Suprapubic skin (tissue), 4 donors: ENCODE data around the gene MMD2. TPM values are rescaled to one million over a fixed set of nuclear protein-coding genes. Genes with fewer than 3 reads are reported as not detected.
"Not testable (repeated sequence)": the region's sequence is repeated elsewhere in the genome, so short reads cannot be mapped to it uniquely, and the experiment has no call there.

Source experiments
- DNase-seq, 2 donors: peaks; one replicate each; pipeline ENCODE4 v3.0.0-alpha.2; 2019; ENCODE audit warnings: low spot score in 2 of 2
- H3K27ac ChIP-seq: fragments of 200-600 bp; sonication (generic); one replicate; pipeline ENCODE4 v1.5.1; 2019
- H3K27me3 ChIP-seq: fragments of 200-600 bp; sonication (generic); one replicate; pipeline ENCODE4 v1.5.1; 2019
- H3K36me3 ChIP-seq: fragments of 200-600 bp; sonication (generic); one replicate; pipeline ENCODE4 v1.5.1; 2019
- H3K4me1 ChIP-seq: fragments of 200-600 bp; sonication (generic); one replicate; pipeline ENCODE4 v1.5.1; 2019
- H3K4me3 ChIP-seq: fragments of 200-600 bp; sonication (generic); one replicate; pipeline ENCODE4 v1.5.1; 2019; ENCODE audit warnings: mild to moderate bottlenecking
- H3K9me3 ChIP-seq: fragments of 200-600 bp; sonication (generic); one replicate; pipeline ENCODE4 v1.5.1; 2019
- EP300 ChIP-seq: sonication (generic); formaldehyde crosslinking; IDR thresholded peaks from one replicate; pipeline ENCODE4 v1.6.1; 2017; ENCODE audit warnings: antibody characterized with exemption
- POLR2A ChIP-seq, 2 donors: fragments of 450-650 bp; IDR thresholded peaks; one replicate each; pipeline ENCODE4 v1.6.1; 2017; ENCODE audit warnings: antibody characterized with exemption in 2 of 2, mild to moderate bottlenecking in 2 of 2, moderate library complexity in 2 of 2
- POLR2AphosphoS5 ChIP-seq, 3 donors: sonication (generic); formaldehyde crosslinking; IDR thresholded peaks; one replicate each; pipeline ENCODE4 v1.6.1; 2017; ENCODE audit warnings: antibody characterized with exemption in 3 of 3
- WGBS: methylation state at CpG from one replicate; pipeline ENCODE4 v1.1.5; 2018; 5-methylcytosine and 5-hydroxymethylcytosine counted together
- total RNA-seq, 4 donors: library from RNA; depleted of rRNA; stranded (reverse); fragments of >200 nt; gene quantifications; one replicate each; pipeline ENCODE4 v1.1.0, GENCODE V29; 2016
- TF ChIP-seq, protein P1 (sequence below), 2 donors: fragments of 200-600 bp in 1 of 2; fragments of 450-650 bp in 1 of 2; sonication (generic) in 1 of 2; IDR thresholded peaks; one replicate each; pipeline ENCODE4 v1.5.1; 2016 to 2019; ENCODE audit warnings: antibody characterized with exemption in 2 of 2, mild to moderate bottlenecking in 1 of 2, moderate library complexity in 1 of 2

The MMD2 gene
- total RNA-seq, 4 donors from 2014 or later = not detected

DNA sequence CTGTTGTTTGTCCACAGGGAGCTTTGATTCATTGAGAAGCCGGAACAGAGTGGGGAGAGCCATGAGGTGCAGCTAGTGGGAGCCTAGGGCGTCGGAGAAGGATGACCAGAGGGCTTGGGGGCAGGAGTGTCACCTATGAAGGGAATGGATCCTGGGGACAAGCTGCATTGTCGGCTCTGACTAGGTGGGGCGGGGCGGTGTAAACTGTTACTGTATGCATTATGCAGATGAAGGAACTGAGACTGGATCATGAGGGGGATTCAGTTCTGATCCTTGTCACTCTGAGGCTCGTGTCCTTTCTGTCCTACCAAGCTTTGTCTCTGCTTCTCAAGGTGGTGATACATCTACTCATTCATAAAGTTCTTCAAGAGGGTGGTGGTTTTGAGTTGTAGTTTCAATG lies 39.9 kb upstream of the MMD2 start:
- Histone ChIP-seq H3K4me3 (no peak overlapping the region), H3K9me3 (no peaks in the 10 kb centered on the region), H3K4me1 (no peaks in the 10 kb centered on the region), H3K27me3 (no peaks in the 10 kb centered on the region), H3K27ac (no peak overlapping the region), H3K36me3 (peaks cover 48% of the 10 kb centered on the region)
- DNase-seq = no peak
- TF ChIP-seq EP300 = no peak
- TF ChIP-seq, protein P1, sequence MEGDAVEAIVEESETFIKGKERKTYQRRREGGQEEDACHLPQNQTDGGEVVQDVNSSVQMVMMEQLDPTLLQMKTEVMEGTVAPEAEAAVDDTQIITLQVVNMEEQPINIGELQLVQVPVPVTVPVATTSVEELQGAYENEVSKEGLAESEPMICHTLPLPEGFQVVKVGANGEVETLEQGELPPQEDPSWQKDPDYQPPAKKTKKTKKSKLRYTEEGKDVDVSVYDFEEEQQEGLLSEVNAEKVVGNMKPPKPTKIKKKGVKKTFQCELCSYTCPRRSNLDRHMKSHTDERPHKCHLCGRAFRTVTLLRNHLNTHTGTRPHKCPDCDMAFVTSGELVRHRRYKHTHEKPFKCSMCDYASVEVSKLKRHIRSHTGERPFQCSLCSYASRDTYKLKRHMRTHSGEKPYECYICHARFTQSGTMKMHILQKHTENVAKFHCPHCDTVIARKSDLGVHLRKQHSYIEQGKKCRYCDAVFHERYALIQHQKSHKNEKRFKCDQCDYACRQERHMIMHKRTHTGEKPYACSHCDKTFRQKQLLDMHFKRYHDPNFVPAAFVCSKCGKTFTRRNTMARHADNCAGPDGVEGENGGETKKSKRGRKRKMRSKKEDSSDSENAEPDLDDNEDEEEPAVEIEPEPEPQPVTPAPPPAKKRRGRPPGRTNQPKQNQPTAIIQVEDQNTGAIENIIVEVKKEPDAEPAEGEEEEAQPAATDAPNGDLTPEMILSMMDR (IDR thresholded peaks at IDR 0.05) = no peak
- TF ChIP-seq POLR2A (IDR thresholded peaks at IDR 0.05) = no peak
- no peak for TF ChIP-seq POLR2AphosphoS5 (IDR thresholded peaks at IDR 0.05)
- 92% methylated on average over 7 of the region's 7 CpGs for WGBS

GRCh38 chr7:4998244-4998643 lies 39.3 kb upstream of the MMD2 start:
- Histone ChIP-seq H3K36me3 (peaks cover 55% of the 10 kb centered on the region), H3K4me1 (no peaks in the 10 kb centered on the region), H3K9me3 (no peaks in the 10 kb centered on the region), H3K27me3 (no peaks in the 10 kb centered on the region), H3K4me3 (no peak overlapping the region), H3K27ac (no peak overlapping the region)
- no peak for DNase-seq
- no peak for TF ChIP-seq POLR2AphosphoS5 (IDR thresholded peaks at IDR 0.05)
- TF ChIP-seq, protein P1 (IDR thresholded peaks at IDR 0.05) = no peak
- no peak for TF ChIP-seq EP300
- TF ChIP-seq POLR2A (IDR thresholded peaks at IDR 0.05) = no peak
- WGBS = 88% methylated on average over 3 of the region's 3 CpGs

DNA sequence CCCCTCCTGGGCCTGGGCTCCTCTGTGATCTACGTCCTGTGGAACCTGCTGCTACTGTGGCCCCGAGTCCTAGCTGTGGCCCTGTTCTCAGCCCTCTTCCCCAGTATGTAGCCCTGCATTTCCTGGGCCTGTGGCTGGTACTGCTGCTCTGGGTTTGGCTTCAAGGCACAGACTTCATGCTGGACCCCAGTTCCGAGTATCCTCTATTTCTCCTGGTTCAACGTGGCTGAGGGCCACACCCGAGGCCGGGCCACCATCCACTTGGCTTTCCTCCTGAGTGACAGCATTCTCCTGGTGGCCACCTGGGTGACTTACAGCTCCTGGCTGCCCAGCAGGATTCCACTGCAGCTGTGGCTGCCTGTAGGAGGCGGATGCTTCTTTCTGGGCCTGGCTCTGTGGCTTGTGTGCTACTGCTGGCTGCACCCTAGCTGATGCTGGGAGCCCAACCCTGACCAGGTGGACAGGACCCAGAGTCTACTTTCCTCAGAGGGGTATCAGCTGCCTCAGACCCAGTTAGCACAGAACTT lies 37.8 kb upstream of the MMD2 start:
- no peaks in the 10 kb centered on the region for H3K27me3 ChIP-seq
- 90% methylated on average over 7 of the region's 7 CpGs for WGBS
- H3K36me3 ChIP-seq = peaks cover 70% of the 10 kb centered on the region
- no peak for DNase-seq
- no peak overlapping the region for H3K4me3 ChIP-seq
- H3K4me1 ChIP-seq = no peaks in the 10 kb centered on the region
- H3K9me3 ChIP-seq = no peaks in the 10 kb centered on the region
- no peak for TF ChIP-seq EP300
- TF ChIP-seq, protein P1 (IDR thresholded peaks at IDR 0.05) = no peak
- TF ChIP-seq POLR2AphosphoS5 (IDR thresholded peaks at IDR 0.05) = no peak
- no peak for TF ChIP-seq POLR2A (IDR thresholded peaks at IDR 0.05)
- no peak overlapping the region for H3K27ac ChIP-seq

DNA sequence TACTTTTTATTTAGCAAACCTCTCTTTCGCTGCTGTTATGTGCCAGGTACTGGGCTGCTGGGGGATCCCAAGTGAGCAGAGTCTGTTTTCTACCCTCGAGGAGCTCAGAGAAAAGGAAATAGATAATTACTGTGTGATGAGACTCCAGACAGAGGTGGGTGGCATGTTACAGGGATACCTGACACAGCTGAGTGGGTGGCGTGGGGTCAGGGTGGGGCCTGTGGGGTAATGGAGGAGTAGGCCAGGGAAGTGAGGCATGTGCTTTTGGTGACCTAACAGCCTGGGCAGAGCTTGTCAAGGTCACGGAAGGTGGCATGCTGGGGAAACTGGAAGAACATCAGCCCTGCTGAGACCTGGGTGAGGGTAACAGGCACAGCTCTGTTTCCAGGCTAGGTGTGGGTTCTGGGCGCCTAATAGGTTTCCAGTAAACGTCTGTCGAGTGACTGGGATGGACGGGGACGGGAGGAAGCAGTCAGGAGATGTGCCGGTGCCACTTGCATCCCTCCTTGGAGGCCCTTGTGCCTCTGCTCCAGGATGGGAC lies 36.5 kb upstream of the MMD2 start:
- Histone ChIP-seq H3K4me1 (no peaks in the 10 kb centered on the region), H3K27ac (no peak overlapping the region), H3K27me3 (no peaks in the 10 kb centered on the region), H3K36me3 (peaks cover 74% of the 10 kb centered on the region), H3K4me3 (no peak overlapping the region), H3K9me3 (no peaks in the 10 kb centered on the region)
- no peak for TF ChIP-seq POLR2AphosphoS5 (IDR thresholded peaks at IDR 0.05)
- TF ChIP-seq EP300 = no peak
- no peak for TF ChIP-seq POLR2A (IDR thresholded peaks at IDR 0.05)
- TF ChIP-seq, protein P1 (IDR thresholded peaks at IDR 0.05) = no peak
- no peak for DNase-seq
- 86% methylated on average over 10 of the region's 10 CpGs for WGBS

DNA sequence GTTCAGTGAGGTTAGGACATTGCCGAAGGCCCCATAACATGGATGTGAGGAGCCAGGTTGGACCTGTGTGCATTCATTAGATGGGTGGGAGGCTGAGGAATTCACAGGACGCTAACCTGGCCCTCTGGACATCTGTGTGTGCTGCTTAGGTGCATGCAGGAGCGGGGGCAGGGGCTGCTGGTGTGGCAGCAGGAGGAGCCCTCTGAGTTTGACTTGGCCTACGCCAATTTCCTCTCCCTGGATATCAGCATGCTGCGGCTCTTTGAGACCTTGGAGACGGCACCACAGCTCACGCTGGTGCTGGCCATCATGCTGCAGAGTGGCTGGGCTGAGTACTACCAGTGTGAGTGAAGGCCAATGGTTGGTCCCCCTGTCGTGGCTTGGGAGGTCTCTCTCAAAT lies 34.5 kb upstream of the MMD2 start:
- no peaks in the 10 kb centered on the region for H3K9me3 ChIP-seq
- H3K36me3 ChIP-seq = peaks cover 81% of the 10 kb centered on the region
- H3K4me1 ChIP-seq = no peaks in the 10 kb centered on the region
- no peak for DNase-seq
- TF ChIP-seq POLR2AphosphoS5 (IDR thresholded peaks at IDR 0.05) (no peak), EP300 (no peak), POLR2A (IDR thresholded peaks at IDR 0.05) (no peak)
- TF ChIP-seq, protein P1 (IDR thresholded peaks at IDR 0.05) = no peak
- 83% methylated on average over 6 of the region's 8 CpGs for WGBS
- H3K27ac ChIP-seq = no peak overlapping the region
- no peaks in the 10 kb centered on the region for H3K27me3 ChIP-seq
- H3K4me3 ChIP-seq = no peak overlapping the region

GRCh38 chr7:4982741-4983140 lies 23.8 kb upstream of the MMD2 start:
- H3K36me3 ChIP-seq = peaks cover 68% of the 10 kb centered on the region
- not testable (repeated sequence) for H3K9me3 ChIP-seq, H3K27ac ChIP-seq, H3K27me3 ChIP-seq, H3K4me1 ChIP-seq, H3K4me3 ChIP-seq, DNase-seq
- WGBS = no CpG with 5 or more reads among the region's 2 CpGs

DNA sequence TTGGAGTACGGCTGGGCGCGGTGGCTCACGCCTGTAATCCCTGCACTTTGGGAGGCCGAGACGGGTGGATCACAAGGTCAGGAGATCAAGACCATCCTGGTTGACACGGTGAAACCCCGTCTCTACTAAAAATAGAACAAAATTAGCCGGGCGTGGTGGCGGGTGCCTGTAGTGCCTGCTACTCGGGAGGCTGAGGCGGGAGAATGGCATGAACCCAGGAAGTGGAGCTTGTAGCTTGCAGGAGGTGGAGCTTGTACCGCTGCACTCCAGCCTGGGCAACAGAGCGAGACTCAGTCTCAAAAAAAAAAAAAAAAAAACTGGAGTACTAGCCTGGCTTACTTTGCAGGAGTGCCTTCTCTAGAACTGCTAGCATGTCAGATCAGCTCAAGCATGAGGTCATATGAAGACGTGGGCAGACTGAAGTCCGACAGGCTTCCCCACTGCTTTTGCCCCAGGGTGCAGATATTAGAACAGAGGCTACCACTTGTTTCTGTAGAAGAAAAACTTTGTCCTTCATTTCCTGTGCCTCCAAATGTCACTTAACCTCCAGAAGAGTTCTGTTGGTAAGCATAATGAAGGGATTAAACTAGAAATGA lies 22.4 kb upstream of the MMD2 start:
- H3K27me3 ChIP-seq, H3K27ac ChIP-seq, H3K4me1 ChIP-seq, H3K9me3 ChIP-seq, DNase-seq, H3K4me3 ChIP-seq: not testable (repeated sequence)
- WGBS = 91% methylated on average over 17 of the region's 17 CpGs
- peaks cover 68% of the 10 kb centered on the region for H3K36me3 ChIP-seq

- not testable (repeated sequence) for DNase-seq, H3K9me3 ChIP-seq, H3K27me3 ChIP-seq
These were observed 16.6 kb upstream of the MMD2 start for GRCh38 chr7:4975626-4976025.

More at GRCh38 chr7:4975626-4976025, 16.6 kb upstream of the MMD2 start:
- H3K27ac ChIP-seq, H3K4me3 ChIP-seq: not testable (repeated sequence)
- 92% methylated on average over 12 of the region's 13 CpGs for WGBS
- H3K4me1 ChIP-seq = peaks cover 17% of the 10 kb centered on the region
- H3K36me3 ChIP-seq = peaks cover 34% of the 10 kb centered on the region
